K562 (cell line): Measurements from ENCODE around the gene VEZF1. TPM values are rescaled to one million over a fixed set of nuclear protein-coding genes. Genes with fewer than 3 reads are reported as not detected.

ENCODE experiments used
- ATF3 ChIP-seq, 2 experiments: fragments of 450-650 bp in 1 of 2; sonication (generic) in 1 of 2; formaldehyde crosslinking in 1 of 2; IDR thresholded peaks in 1 of 2; conservative IDR thresholded peaks in 1 of 2; 2 replicates each; pipeline versions ENCODE4 v1.6.1 to v1.8.1; 2016 to 2023; ENCODE audit warnings: mild to moderate bottlenecking in 2 of 2, moderate library complexity in 2 of 2, inconsistent platforms in 1 of 2, missing genetic modification reagents in 1 of 2
- CHD2 ChIP-seq: IDR thresholded peaks from 2 replicates; pipeline ENCODE4 v1.6.1; 2011; ENCODE audit warnings: low read depth, low read length
- E2F8 ChIP-seq: fragments of 450-650 bp; IDR thresholded peaks from 2 replicates; pipeline ENCODE4 v1.7.1; 2018; ENCODE audit warnings: mild to moderate bottlenecking, low read depth; ENCODE audit not compliant: partially characterized antibody
- GABPB1 ChIP-seq: sonication (generic); formaldehyde crosslinking; IDR thresholded peaks from 2 replicates; pipeline ENCODE4 v1.8.0; 2022; ENCODE audit warnings: mild to moderate bottlenecking, missing genetic modification reagents
- HBP1 ChIP-seq: fragments of 450-650 bp; formaldehyde crosslinking; IDR thresholded peaks from 2 replicates; pipeline ENCODE4 v1.4.0; 2022; ENCODE audit warnings: missing genetic modification characterization
- HSF4 ChIP-seq: fragments of 250-450 bp; sonication (Bioruptor Pico); IDR thresholded peaks from 2 replicates; pipeline ENCODE4 v2.1.2; 2022; ENCODE audit warnings: mild to moderate bottlenecking, moderate library complexity, borderline replicate concordance
- MCM5 ChIP-seq: fragments of 450-650 bp; IDR thresholded peaks from 2 replicates; pipeline ENCODE4 v1.6.1; 2016; ENCODE audit warnings: low read depth
- PRMT5 ChIP-seq: sonication (generic); formaldehyde crosslinking; IDR thresholded peaks from 2 replicates; pipeline ENCODE4 v1.5.0; 2020; ENCODE audit warnings: missing genetic modification reagents
- TARDBP ChIP-seq: fragments of 450-650 bp; IDR thresholded peaks from 2 replicates; pipeline ENCODE4 v1.6.1; 2016
- TCF3 ChIP-seq: sonication (generic); formaldehyde crosslinking; IDR thresholded peaks from 2 replicates; pipeline ENCODE4 v1.4.0; 2020; ENCODE audit warnings: mild to moderate bottlenecking, missing genetic modification reagents
- ZNF407 ChIP-seq: fragments of 450-650 bp; IDR thresholded peaks from 2 replicates; pipeline ENCODE4 v1.6.1; 2016; ENCODE audit warnings: low read depth
- ZSCAN32 ChIP-seq: fragments of 450-650 bp; formaldehyde crosslinking; IDR thresholded peaks from 2 replicates; pipeline ENCODE4 v1.4.0; 2020; ENCODE audit warnings: mild to moderate bottlenecking, moderate library complexity
- polyA plus RNA-seq, 8 experiments: library from polyadenylated mRNA; depleted of rRNA in 4 of 8; stranded (reverse) in 5 of 8; unstranded in 3 of 8; fragments of >200 nt; fragmentation: Nextera tagmentation in 2 of 8; fragmentation: Illumina TruSeq in 1 of 8; extraction: Ambion mirVana in 2 of 8; extraction: Trizol in 1 of 8; gene quantifications; 2 replicates each; pipeline versions ENCODE4 v1.2.1 to v1.2.3, GENCODE V29; 2011 to 2014; ENCODE audit warnings: inconsistent platforms in 1 of 8, missing spikeins in 1 of 8
- total RNA-seq, 7 experiments: library from RNA; depleted of rRNA in 6 of 7; stranded (reverse); fragments of >200 nt in 6 of 7; fragmentation: Illumina TruSeq in 2 of 7; extraction: Trizol in 2 of 7; gene quantifications; 2 replicates each; pipeline versions ENCODE4 v1.2.1 to v1.2.3, GENCODE V29; 2011 to 2021; ENCODE audit warnings: low replicate concordance in 1 of 7

The VEZF1 gene
- total and polyA plus RNA-seq, 9 of the 15 experiments (the other 6 are each of a cell fraction or from before 2014, with no cell fraction given), result 9.5 to 33.4 (median 22.1) TPM

GRCh38 chr17:57987581-57988300 is at the start of gene VEZF1 (continued):
- TF ChIP-seq ZNF407 (peak; percentile 18; the same call in 1 of the 2 replicates), MCM5 (no peak), CHD2 (no peak), HSF4 (no peak), PRMT5 (0 out of 2 replicates have a peak, but pooled peaks have one; percentile 20), E2F8 (no peak), ATF3 (IDR thresholded peaks at IDR 0.05) (no peak), ATF3 (CRISPR knock-in tag; conservative IDR thresholded peaks at IDR 0.05) (no peak), HBP1 (CRISPR knock-in tag) (no peak), ZSCAN32 (CRISPR knock-in tag) (no peak), GABPB1 (peak; percentile 60; the same call in 1 of the 2 replicates), TARDBP (0 out of 2 replicates have a peak, but pooled peaks have one; percentile 44), TCF3 (CRISPR knock-in tag) (no peak)
